ENCODE results near the gene C1QTNF6.
A peak's percentile ranks its signal among the peaks of the same experiment; 100 is the strongest.
"Not testable (repeated sequence)": the region's sequence is repeated elsewhere in the genome, so short reads cannot be mapped to it uniquely, and the experiment has no call there.

Gene C1QTNF6

DNA sequence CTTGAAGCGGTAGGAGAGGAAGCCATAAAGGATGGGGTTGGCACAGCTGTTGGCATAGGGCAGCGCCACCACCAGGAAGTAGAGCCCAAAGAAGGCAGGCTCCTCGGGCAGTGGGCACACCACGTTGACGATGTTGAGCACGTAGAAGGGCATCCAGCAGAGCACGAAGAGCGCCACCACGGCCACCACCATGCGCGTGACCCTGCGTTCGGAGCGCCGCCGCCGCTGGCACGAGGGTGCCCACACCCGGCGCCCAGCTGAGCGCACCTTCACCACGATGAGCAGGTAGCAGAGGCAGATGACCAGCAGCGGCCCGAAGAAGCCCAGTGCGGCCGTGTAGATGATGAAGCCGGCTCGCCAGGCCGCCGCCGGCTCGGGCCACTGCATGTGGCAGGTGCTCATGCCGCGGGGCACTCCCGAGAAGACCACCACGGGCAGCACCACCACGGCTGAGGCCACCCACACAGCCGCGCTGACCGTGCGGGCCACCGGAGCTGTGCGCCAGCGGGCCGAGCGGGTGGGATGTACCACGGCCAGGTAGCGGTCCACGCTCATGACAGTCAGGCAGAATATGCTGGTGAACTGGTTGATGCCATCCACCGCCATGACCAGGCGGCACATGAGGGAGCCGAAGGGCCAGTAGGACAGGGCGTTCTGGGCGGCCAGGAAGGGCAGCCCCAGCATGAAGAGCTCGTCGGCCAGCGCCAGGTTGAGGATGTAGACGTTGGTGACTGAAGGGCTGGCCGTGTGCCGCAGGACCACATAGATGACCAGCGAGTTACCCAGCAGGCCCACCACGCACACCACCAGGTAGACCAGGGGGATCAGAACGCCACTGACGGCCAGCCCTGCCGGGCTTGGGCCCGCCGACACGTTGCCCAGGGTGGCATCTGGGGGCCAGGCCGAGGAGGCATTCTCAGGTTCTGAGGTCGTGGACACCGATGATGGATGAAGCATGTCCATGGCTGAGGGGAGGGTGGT lies 19.1 kb upstream of the C1QTNF6 start:
- no peak for DNase-seq (ENCODE audit: low read depth in 2 of 2)

DNA sequence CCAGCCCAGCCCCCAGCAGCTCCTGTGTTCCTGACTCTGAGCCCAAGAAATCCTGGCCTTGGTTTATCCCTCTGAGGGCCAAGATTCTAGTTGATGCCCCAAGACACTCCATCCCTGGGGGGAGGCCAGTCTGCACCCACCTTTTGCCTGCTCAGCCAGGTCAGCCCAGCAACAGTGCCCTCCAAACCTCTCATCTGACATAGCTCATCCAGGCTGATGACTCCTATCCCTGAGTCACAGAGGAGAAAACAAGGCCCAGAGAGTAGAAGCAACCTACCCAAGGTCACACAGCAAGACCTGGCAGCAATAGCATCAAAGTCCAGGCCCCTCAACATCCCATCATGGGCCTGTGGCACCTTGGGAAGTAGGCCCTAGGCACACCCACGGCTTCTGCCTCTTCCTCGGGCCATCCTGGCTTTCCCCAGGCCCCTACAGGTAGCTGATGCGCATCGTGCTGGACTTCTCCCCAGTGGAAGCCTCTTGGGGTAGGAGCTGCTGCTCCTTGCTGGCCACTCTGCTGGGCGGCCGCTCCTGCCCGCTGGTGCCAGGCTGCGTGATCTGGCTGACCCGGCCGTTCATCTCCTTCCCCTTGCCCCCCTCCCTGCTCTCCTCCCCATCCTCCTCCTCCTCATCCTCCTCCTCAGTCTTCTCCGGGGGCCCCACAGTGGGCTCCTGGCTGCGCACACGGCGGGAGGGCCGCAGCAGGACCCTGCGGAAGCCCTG lies 18.2 kb upstream of the C1QTNF6 start:
- no peak for DNase-seq (ENCODE audit: low read depth in 2 of 2)

DNA sequence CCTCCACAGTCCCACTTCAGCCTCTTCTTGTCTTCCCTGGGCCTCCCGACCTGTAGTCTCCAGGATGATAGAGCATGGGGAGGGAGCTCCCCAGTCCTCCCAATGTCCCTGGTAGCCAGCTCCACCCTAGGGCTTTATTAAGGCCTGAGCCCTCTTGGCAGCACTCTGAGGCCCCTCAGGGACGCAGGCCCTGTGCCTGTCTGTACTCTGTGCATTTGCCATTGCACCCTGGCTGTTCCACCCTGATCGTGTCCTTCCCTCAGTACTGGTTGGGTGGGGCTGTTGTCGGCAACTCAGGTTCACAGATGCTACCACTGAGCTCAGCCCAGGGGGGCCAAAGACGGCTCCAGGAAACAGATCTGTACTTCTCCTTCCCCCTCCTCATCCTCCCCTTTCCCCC lies 17.0 kb upstream of the C1QTNF6 start:
- no peak for DNase-seq (ENCODE audit: low read depth in 2 of 2)

DNA sequence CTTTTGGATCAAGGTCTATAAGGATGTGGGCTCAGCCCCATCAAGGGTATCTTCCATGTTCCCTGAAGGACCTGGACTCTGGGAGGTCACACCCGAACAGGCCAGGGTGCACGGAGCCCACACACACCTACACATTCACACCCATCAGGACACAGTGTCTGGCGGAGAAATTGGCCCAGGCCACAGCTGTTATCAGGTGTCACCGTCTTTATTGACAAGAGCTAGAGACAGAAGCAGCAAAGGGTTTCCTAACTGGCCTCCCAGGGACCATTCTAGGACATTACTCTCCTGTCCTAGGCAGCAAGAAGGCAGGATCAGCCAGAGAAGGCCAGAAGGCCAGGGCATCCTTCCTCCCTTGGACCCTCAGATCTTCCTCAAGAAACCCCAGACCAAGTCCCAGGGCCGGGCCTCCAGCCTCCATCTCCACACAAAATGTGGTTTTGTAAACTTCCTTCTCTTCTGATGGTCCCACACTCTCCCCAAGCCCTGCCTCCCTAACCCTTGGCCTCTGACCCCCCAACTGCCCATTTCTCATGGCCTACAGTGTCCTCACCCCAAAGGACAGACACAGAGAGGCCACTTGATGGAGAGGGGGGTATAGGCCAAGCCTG lies 16.1 kb upstream of the C1QTNF6 start:
- DNase-seq (ENCODE audit: low read depth in 2 of 2), result no peak

DNA sequence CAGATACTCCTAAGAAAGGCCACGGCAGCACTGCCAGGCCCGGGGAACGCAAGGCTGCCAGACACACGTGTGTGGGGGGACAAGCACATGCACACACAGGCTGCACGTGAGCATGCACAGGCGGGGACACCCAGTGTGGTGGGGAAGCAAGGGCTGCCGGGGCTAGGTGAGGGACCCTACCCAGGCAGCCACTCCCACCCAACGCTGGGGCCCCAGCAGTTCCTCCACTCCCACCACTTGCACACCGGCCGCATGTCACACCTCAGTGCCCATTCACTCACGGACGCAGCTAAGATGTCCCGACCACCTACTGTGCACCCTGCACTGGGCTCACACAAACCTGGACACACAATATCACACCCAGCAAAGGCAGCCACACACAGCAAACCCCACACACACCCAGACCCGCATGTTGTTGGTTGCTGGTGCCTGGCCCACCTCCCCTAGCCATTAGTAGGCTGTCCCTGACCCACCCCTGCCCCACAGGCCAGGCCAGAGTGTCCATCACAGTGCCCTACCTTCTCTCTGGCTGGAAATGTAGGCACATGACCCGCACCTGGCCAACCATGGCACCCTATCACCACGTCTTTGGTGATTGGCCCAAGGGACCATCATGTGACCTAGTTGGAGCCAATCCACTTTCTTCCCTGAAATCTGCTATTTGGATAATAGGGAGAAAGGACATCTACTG lies 15.5 kb upstream of the C1QTNF6 start:
- DNase-seq (ENCODE audit: low read depth in 2 of 2), result no peak

DNA sequence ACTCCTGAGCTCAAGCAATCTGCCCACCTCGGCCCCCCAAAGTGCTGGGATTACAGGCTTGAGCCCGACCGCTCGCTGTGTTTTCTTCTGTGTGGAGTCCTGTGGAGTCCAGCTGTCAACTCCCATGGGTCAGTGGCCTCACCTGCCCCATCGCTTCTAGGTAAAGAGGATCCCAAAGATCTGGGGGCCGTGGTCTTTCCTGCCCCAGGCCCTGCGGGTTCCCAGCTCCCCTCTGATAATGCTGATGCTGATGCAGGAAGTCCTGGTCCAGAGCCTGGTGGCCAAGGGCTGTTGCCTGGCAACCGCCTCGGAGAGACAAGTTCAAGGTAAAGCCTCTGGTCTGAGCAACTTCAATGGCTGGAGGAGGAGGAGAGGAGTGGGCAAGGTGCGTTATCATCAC lies 14.7 kb upstream of the C1QTNF6 start:
- DNase-seq (ENCODE audit: low read depth in 2 of 2), result no peak

DNA sequence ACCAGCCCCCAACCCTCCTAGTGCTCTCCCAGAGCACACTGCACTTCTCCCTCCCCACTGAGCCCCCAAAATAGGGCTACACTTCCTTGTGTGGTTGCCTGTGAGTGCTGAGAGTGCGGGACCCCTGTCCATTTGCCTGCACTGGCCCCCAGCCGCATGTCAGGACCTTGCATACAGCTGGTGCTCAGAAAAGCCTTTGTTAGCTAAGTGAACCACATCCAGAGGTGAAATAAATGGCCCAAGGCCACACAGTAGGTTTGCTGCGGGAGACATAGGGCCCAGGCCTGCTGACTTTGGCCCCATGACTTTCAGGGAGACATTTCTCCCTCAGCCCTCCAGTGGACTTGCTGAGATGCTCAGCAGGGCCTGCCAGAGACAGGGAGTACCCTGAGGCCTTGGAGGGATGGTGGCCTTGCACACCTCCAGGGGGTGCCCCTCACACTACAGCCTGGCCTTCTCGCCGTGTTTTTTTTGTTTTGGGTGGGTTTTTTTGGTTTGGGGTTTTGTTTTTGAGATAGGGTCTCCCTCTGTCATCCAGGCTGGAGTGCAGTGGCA lies 14.0 kb upstream of the C1QTNF6 start:
- no peak for DNase-seq (ENCODE audit: low read depth in 2 of 2)

DNA sequence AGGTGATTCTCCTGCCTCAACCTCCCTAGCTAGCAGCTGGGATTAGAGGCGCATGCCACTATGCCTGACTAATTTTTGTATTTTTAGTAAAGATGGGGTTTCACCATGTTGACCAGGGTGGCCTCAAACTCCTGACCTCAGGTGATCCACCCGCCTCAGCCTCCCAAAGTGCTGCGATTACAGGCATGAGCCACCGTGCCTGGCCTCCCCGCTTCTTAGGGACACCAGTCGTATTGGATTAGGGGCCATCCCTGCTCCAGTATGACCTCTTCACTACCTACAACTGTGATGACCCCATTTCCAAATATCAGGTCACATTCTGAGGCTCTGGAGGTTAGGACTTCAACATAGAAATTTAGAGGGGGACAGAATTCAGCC lies 13.4 kb upstream of the C1QTNF6 start:
- not testable (repeated sequence) for DNase-seq (ENCODE audit: low read depth in 2 of 2)

DNA sequence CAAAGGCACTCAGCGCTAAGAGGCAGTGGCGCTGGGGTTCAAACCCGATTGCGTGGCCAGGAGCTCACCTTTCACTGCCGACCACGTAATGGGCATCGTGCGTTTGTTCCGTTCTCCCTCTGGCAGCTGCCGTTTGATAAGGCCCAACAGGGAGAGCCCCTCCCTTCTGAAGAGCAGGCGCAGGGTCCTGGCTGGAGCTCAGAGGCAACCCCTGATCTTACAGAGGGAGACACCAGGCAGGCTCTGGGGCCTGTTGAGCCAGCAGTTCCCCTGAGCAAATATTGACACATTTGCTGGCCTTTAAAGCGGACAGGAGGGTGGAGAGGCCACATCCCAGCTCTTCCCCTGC lies 11.7 kb upstream of the C1QTNF6 start:
- no peak for DNase-seq (ENCODE audit: low read depth in 2 of 2)

DNA sequence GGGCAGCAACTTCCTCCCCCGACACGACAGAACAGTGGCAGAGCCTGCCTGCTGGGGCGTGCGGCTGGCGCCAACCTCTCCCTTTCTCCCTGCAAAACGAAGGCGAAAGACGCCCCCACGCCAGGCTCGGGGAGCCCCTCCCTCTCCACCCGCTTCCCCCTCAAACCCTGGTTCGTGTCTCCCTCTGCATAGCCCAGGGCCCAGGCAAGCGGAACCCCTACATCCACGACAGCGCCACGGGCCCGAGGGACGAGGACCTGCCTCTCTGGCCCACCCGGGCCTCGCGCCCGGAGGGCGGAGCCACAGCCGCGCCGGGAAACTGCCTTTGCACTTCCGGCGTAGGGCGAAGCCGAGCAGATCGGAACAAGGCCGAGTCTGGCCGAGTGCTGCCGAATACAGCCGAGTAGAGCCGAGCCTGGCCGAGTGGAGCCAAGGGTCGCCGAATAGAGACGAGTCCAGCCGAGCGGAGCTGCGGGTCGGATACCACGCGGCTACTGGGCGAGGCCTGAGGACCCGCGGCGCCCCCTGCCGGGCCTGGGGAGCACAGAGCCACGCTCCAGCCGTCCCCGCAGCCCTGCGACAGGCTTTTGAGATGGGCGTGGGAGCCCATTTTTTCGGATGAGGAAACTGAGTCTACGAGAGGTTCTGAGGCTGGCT lies 11.2 kb upstream of the C1QTNF6 start:
- DNase-seq (ENCODE audit: low read depth in 2 of 2), result peak; percentile 96 to 98

DNA sequence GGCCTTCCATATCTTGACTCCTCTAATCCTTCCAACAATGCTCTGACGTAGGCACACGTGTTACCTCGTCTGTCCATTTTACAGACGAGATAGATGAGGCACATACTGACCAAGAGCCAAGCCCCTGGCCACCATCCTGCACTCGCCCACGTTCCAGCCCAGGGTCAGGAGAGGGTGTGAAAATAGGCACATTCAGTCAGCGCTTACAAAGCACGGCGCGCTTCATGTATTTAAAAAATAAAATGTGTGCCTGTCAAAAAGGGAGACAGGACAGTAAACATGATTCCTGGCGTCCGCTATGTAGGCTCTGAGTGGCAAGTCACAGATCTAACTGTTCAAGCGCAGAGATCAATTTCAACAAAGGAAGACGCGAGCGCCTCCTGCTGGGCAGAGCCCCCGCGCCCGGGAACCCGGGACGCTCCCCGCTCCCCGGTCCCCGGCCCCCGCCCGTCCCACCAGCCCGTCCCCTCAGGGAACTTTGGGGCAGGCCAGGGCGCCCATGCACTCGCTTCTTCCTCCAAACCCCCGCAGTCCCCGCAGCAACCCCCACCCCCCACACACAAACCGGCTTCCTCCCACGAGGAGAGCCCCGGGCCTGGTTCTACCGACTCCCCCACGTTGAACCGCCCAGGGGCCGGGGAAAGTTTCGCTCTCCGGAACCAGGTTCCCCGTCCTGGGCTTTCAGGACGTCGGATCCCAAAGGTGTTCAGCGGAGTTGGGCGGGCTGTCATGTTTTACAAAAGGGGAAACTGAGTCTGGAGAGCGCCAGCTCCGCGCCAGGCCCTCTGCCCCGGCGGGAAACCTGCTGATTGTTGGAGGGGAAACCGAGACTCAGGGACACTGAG lies 10.4 kb upstream of the C1QTNF6 start:
- peak; percentile 80 to 90 for DNase-seq (ENCODE audit: low read depth in 2 of 2)

DNA sequence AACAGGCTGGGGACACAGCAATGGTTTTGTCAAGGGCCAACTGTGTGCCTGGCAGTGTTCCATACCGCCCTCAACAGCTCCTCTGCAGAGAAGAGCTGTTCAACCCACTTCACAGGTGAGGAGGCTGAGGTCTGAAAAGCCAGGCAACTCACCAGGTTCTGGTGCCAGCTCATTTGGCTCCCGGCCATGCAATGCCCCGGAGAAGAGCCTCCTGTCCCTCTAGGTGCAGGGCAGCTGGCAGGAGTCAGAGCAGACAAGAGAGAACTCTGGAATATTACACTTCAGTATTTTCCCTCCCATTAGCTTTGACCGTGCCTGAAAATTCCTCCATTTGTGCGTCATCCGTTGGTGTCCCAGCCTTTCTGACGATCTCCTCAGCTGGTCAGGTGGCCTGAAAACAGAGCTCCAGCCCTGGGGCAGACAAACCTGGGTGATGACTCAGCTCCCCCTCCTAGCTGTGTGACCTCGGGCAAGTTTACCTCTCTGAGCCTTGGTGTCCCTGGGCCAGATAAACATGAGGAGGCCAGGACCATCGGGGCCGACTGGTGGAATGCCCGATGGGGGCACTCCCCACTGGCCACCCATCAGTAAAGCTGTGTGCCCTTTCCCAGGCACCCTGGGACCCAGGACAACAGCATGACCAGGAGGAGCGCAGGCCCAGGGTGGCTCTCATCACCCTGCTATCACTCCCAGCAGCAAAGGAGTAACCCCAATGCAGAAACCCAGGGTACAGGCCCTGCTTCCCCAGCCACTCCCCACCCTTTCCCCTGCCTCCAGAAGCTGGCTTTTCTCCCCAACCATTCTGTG lies 9.6 kb upstream of the C1QTNF6 start:
- no peak for DNase-seq (ENCODE audit: low read depth in 2 of 2)

DNA sequence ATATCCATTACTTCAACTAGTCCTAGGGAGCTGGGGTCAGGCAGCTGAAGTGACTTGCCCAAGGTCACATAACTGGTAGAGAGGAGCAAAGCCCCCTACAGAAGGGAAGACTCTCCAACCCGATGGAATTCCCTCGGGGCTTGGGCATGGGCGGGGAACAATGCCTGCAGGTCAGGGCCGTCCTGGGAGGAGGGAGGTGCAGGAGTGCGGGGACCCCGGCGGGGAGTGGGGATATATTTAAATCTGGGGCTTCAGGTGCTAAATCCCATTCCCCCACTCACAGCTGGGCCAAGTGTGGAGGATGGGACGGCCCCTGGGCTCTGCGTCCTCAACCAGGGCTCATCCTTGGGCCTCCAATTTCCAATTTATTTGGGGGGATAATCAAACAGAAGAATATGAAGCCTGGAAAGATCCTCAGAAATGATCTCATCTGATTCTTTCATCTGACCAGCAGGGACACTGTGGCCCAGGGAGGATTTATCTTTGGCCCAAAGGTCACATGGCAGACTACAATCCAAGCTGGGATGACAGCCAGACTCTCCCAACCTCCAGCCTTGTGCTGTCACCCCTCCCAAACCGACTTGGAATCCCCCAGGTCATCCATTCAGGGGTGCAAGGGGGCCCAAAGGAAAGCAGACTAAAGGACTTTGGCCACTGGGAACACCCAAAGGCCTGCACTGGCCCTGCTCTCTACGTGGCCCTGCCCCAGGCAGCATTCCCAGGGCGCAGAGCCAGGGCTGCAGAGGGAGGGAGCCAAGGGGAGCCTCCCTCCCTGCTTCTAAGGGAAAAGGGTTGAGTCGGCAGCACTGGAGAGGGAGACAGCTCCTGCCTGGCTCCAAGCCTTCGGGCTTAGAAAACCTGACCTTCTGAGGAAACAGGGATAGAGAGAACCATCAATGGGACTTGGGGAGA lies 8.7 kb upstream of the C1QTNF6 start:
- DNase-seq (ENCODE audit: low read depth in 2 of 2), result no peak

DNA sequence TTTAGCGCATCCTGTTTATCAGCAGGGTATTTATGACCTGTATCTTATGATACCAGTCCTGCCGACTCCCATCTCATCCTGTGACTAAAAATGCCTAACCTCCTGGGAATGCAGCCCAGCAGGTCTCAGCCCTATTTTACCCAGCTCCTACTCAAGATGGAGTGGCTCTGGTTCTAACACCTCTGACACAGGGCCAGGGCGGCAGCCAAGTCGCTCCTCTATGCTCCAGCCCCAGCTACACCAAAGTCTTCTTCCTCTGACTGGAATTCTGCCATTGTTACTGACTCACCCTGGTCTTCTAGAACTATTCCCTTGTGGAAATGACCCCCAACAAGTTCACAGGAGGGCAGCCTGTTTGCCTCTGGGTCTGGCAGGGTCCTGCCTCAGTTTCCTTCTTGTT lies 7.9 kb upstream of the C1QTNF6 start:
- DNase-seq (ENCODE audit: low read depth in 2 of 2), result no peak

DNA sequence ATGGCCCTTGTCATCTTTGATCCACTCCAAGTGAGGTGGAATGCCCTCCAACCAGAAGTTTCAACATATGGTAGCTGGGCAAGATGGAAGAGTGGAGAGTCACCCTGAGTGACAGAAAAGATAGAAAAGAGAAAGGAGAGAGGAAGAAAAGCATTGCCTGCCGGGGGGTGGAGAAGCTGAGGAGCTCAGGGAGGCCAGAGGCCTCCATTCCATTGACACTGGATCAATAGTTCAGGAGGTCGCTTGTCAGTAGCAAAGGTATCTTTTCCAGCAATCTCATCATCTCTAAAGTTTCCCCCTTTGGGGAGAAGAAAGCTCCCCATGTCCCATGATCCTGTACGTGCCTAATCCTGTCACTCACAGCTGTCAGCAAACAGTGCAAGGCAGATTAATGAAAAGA lies 6.7 kb upstream of the C1QTNF6 start:
- DNase-seq (ENCODE audit: low read depth in 2 of 2), result no peak

DNA sequence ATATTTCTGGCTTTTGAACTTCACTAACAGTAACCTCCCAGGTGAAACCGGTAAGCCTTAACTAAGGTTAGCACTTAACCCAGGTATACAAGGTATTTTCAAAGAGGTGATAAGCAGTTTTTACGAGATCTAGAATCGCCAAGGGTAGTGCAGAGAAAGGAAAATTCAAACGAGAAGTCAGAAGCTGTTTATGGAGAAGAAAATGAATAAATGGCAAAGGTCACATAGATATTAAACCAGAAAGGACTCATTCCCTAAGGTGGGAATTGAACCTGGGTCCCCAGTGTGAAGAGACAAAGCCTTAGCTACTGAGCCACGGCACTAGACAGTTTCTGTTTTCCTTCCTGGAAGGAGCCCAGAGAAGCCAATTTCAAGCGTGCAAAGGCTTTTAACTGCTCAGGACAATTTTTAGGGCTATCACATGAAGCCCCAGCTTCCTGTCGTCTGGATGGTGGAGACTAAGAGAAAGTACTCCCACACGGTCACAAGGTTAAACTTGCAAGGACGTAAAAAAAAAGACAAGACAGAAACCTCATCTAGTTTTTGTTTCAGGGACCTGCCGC lies 5.7 kb upstream of the C1QTNF6 start:
- DNase-seq (ENCODE audit: low read depth in 2 of 2), result no peak

DNA sequence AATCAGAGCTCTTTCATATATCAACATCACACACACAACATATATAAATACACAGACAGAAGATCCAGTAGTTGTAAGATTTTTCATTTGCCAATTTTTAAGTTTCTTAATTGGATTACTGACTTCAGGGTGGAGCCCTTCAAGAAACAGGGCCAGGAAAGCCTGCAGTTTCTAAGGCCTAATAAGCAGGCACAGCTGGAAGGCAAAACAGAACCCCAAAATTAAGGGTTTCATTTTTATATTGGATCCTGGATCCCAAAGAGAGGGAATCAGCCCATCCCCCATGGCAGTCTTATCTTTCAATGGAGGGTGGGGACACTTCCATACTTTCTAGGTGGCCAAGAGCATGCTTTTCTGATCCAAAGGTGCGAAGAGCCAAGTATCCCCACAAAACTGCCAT lies 4.7 kb upstream of the C1QTNF6 start:
- no peak for DNase-seq (ENCODE audit: low read depth in 2 of 2)

DNA sequence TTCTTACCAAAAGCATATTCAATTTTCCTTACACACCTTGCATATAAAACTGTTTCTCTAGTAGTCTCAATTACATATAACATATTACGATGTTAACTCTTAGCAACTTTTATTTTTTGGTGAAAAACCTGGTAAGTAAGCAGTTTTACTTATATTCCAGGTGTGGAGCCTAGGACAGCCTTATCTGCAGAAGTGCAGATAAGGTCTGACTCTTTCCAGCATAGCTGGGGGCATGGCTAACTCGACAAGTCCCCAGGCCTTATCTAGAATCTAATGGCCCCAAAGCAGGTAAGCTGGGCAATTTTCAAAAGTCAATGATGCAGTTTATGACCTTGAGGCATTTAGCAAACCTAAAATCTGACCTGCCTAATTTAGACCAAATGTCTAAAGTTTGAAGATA lies 4.2 kb upstream of the C1QTNF6 start:
- DNase-seq (ENCODE audit: low read depth in 2 of 2), result no peak

Measured in activated CD8-positive, alpha-beta memory T cell treated with anti-CD3 and anti-CD28 coated beads for 4 hours (primary cell).